Liver (tissue), 9 donors: ENCODE results near the gene SAMD8. TPM values are rescaled to one million over a fixed set of nuclear protein-coding genes. Genes with fewer than 3 reads are reported as not detected.
"Not testable (repeated sequence)": the region's sequence is repeated elsewhere in the genome, so short reads cannot be mapped to it uniquely, and the experiment has no call there.

Experiments used
- DNase-seq: peaks from one replicate; pipeline ENCODE4 v3.0.0-alpha.2; 2017; ENCODE audit warnings: low spot score
- H3K27ac ChIP-seq, 2 donors: one replicate each; pipeline ENCODE4 v1.7.0; 2013; ENCODE audit warnings: inconsistent platforms in 2 of 2, low read length in 2 of 2, control low read depth in 1 of 2, low read depth in 1 of 2, mild to moderate bottlenecking in 1 of 2
- H3K27me3 ChIP-seq, 4 donors: one replicate each; pipeline versions ENCODE4 v1.6.1 to v1.7.0; 2013; ENCODE audit warnings: low read length in 3 of 4, inconsistent platforms in 1 of 4, mild to moderate bottlenecking in 1 of 4, moderate library complexity in 1 of 4; ENCODE audit not compliant: control insufficient read depth in 4 of 4, insufficient read depth in 4 of 4
- H3K36me3 ChIP-seq, 4 donors: one replicate each; pipeline versions ENCODE4 v1.6.1 to v1.7.0; 2013; ENCODE audit warnings: low read length in 3 of 4, mild to moderate bottlenecking in 3 of 4, low read depth in 1 of 4, moderate library complexity in 1 of 4; ENCODE audit not compliant: control insufficient read depth in 4 of 4, insufficient read depth in 3 of 4
- H3K4me1 ChIP-seq, 4 donors: one replicate each; pipeline versions ENCODE4 v1.6.1 to v1.7.0; 2013; ENCODE audit warnings: low read length in 3 of 4, mild to moderate bottlenecking in 3 of 4, moderate library complexity in 1 of 4; ENCODE audit not compliant: control insufficient read depth in 4 of 4, insufficient read depth in 4 of 4
- H3K4me3 ChIP-seq, 3 donors: one replicate each; pipeline versions ENCODE4 v1.6.1 to v1.7.0; 2013; ENCODE audit warnings: low read length in 3 of 3, control low read depth in 1 of 3, low read depth in 1 of 3, mild to moderate bottlenecking in 1 of 3
- H3K9ac ChIP-seq, 2 donors: one replicate each; pipeline ENCODE4 v1.7.0; 2013; ENCODE audit warnings: low read length in 2 of 2, mild to moderate bottlenecking in 2 of 2, moderate library complexity in 2 of 2, control low read depth in 1 of 2, low read depth in 1 of 2
- H3K9me3 ChIP-seq, 4 donors: one replicate each; pipeline versions ENCODE4 v1.6.1 to v1.7.0; 2013; ENCODE audit warnings: low read length in 3 of 4; ENCODE audit not compliant: control insufficient read depth in 4 of 4
- EGR1 ChIP-seq, 2 donors: IDR thresholded peaks; 2 replicates each; pipeline ENCODE4 v1.6.1; 2016 to 2018; ENCODE audit warnings: antibody characterized with exemption in 2 of 2, low read depth in 2 of 2
- FOXA1 ChIP-seq: IDR thresholded peaks from 2 replicates; pipeline ENCODE4 v1.6.1; 2016; ENCODE audit warnings: antibody characterized with exemption
- FOXA2 ChIP-seq: IDR thresholded peaks from 2 replicates; pipeline ENCODE4 v1.6.1; 2016; ENCODE audit warnings: antibody characterized with exemption
- GABPA ChIP-seq, 2 donors: IDR thresholded peaks in 1 of 2; conservative IDR thresholded peaks in 1 of 2; 2 replicates each; pipeline ENCODE4 v1.6.1; 2016; ENCODE audit warnings: antibody characterized with exemption in 2 of 2, mild to moderate bottlenecking in 1 of 2, moderate library complexity in 1 of 2
- HNF4A ChIP-seq, 2 donors: conservative IDR thresholded peaks; 2 replicates each; pipeline ENCODE4 v1.6.1; 2016; ENCODE audit warnings: antibody characterized with exemption in 2 of 2, mild to moderate bottlenecking in 2 of 2
- JUND ChIP-seq, 2 donors: IDR thresholded peaks; 2 replicates each; pipeline ENCODE4 v1.6.1; 2016; ENCODE audit warnings: antibody characterized with exemption in 2 of 2
- MAX ChIP-seq: IDR thresholded peaks from 2 replicates; pipeline ENCODE4 v1.6.1; 2016; ENCODE audit warnings: antibody characterized with exemption
- NR2F2 ChIP-seq: IDR thresholded peaks from 2 replicates; pipeline ENCODE4 v1.6.1; 2016; ENCODE audit warnings: antibody characterized with exemption
- RAD21 ChIP-seq, 2 donors: IDR thresholded peaks; 2 replicates each; pipeline ENCODE4 v1.6.1; 2016; ENCODE audit warnings: antibody characterized with exemption in 2 of 2, mild to moderate bottlenecking in 2 of 2
- SP1 ChIP-seq: IDR thresholded peaks from 2 replicates; pipeline ENCODE4 v1.6.1; 2018; ENCODE audit warnings: antibody characterized with exemption, mild to moderate bottlenecking
- TAF1 ChIP-seq: conservative IDR thresholded peaks from 2 replicates; pipeline ENCODE4 v1.6.1; 2016; ENCODE audit warnings: antibody characterized with exemption, mild to moderate bottlenecking
- YY1 ChIP-seq: IDR thresholded peaks from 2 replicates; pipeline ENCODE4 v1.6.1; 2016; ENCODE audit warnings: antibody characterized with exemption, mild to moderate bottlenecking
- WGBS: extraction: QIAGEN DNeasy Blood & Tissue Kit; methylation state at CpG from one replicate; pipeline ENCODE4 v1.1.7; 2013; 5-methylcytosine and 5-hydroxymethylcytosine counted together
- polyA plus RNA-seq, 2 donors: library from polyadenylated mRNA; stranded (reverse) in 1 of 2; unstranded in 1 of 2; fragments of 200-250 nt in 1 of 2; fragments of >200 nt in 1 of 2; fragmentation: Nextera tagmentation in 1 of 2; extraction: Ambion mirVana in 1 of 2; gene quantifications; one replicate each; pipeline versions ENCODE4 v1.2.1 to v1.2.3, GENCODE V29; 2013 to 2015
- total RNA-seq, 2 donors: library from RNA; depleted of rRNA; stranded (reverse); fragments of >200 nt; gene quantifications; one replicate each; pipeline ENCODE4 v1.2.3, GENCODE V29; 2014
- TF ChIP-seq, protein P1 (sequence below): IDR thresholded peaks from 2 replicates; pipeline ENCODE4 v1.6.1; 2016; ENCODE audit warnings: antibody characterized with exemption
- TF ChIP-seq, protein P2 (sequence below): fragments of 150-350 bp; IDR thresholded peaks from 2 replicates; pipeline ENCODE4 v1.5.1; 2017; ENCODE audit warnings: improper control_type of control experiment, low read depth, low read length; ENCODE audit not compliant: missing input control
- TF ChIP-seq, protein P3 (sequence below): IDR thresholded peaks from 2 replicates; pipeline ENCODE4 v1.6.1; 2016; ENCODE audit warnings: antibody characterized with exemption, mild to moderate bottlenecking
- donor health status: healthy.
- donor health status: healthy.
- donor health status: healthy.
- donor health status: healthy.
- donor health status: healthy.

The SAMD8 gene
- total and polyA plus RNA-seq, 4 donors = 2.8 to 10.3 (median 4.1) TPM

DNA sequence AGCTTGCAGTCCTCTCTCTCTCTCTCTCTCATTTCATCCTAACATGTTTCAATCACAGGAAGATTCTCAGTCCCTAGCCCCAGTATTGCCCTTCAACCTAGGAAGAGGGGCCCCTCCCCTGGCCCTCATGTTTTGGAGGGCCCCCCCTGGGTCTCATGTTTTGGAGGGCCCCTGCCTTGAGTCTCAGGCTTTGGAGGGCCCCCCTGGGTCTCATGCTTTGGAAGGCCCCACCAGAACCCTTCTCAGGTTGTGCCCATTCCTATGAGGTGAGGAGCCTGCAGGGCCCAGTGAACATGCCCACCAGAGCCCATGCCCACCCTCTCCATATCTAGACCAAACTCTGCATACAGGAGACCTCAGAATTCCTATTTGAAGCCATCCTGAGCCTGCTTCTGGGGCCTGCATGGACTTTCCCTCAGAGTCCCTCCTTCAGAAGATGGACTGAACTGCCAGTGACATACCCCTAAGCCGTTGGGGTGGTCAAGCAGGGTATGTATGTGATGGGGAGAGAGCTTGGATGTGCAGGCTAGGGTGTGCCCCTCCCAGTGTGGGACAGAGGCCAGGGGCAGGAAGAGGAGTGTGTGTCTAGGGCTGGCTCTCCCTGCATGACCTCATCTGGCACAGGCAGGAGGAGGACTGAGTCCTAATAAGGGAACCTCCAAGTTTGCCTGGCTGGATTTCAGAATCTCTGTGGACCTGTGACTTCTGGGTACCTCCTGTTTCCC is 91.0 kb downstream of the SAMD8 start:
- WGBS = 90% methylated on average over 1 of the region's 1 CpG
- no peak overlapping the region for H3K9ac ChIP-seq
- no peak overlapping the region for H3K4me3 ChIP-seq
- no peak overlapping the region for H3K27ac ChIP-seq
- DNase-seq = no peak
- no peaks in the 10 kb centered on the region for H3K27me3 ChIP-seq
- no peaks in the 10 kb centered on the region for H3K4me1 ChIP-seq
- TF ChIP-seq MAX (no peak), HNF4A (conservative IDR thresholded peaks at IDR 0.05) (no peak), SP1 (no peak), NR2F2 (no peak), RAD21 (IDR thresholded peaks at IDR 0.05) (no peak), JUND (IDR thresholded peaks at IDR 0.05) (no peak), GABPA (IDR thresholded peaks at IDR 0.05 in 1 of 2, conservative IDR thresholded peaks at IDR 0.05 in 1 of 2) (no peak), EGR1 (IDR thresholded peaks at IDR 0.05; ENCODE audit: low read depth in 2 of 2) (no peak), TAF1 (no peak), YY1 (no peak), FOXA2 (no peak), FOXA1 (no peak)
- TF ChIP-seq, protein P1, sequence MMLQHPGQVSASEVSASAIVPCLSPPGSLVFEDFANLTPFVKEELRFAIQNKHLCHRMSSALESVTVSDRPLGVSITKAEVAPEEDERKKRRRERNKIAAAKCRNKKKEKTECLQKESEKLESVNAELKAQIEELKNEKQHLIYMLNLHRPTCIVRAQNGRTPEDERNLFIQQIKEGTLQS = no peak
- TF ChIP-seq, protein P2, sequence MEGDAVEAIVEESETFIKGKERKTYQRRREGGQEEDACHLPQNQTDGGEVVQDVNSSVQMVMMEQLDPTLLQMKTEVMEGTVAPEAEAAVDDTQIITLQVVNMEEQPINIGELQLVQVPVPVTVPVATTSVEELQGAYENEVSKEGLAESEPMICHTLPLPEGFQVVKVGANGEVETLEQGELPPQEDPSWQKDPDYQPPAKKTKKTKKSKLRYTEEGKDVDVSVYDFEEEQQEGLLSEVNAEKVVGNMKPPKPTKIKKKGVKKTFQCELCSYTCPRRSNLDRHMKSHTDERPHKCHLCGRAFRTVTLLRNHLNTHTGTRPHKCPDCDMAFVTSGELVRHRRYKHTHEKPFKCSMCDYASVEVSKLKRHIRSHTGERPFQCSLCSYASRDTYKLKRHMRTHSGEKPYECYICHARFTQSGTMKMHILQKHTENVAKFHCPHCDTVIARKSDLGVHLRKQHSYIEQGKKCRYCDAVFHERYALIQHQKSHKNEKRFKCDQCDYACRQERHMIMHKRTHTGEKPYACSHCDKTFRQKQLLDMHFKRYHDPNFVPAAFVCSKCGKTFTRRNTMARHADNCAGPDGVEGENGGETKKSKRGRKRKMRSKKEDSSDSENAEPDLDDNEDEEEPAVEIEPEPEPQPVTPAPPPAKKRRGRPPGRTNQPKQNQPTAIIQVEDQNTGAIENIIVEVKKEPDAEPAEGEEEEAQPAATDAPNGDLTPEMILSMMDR = no peak
- TF ChIP-seq, protein P3, sequence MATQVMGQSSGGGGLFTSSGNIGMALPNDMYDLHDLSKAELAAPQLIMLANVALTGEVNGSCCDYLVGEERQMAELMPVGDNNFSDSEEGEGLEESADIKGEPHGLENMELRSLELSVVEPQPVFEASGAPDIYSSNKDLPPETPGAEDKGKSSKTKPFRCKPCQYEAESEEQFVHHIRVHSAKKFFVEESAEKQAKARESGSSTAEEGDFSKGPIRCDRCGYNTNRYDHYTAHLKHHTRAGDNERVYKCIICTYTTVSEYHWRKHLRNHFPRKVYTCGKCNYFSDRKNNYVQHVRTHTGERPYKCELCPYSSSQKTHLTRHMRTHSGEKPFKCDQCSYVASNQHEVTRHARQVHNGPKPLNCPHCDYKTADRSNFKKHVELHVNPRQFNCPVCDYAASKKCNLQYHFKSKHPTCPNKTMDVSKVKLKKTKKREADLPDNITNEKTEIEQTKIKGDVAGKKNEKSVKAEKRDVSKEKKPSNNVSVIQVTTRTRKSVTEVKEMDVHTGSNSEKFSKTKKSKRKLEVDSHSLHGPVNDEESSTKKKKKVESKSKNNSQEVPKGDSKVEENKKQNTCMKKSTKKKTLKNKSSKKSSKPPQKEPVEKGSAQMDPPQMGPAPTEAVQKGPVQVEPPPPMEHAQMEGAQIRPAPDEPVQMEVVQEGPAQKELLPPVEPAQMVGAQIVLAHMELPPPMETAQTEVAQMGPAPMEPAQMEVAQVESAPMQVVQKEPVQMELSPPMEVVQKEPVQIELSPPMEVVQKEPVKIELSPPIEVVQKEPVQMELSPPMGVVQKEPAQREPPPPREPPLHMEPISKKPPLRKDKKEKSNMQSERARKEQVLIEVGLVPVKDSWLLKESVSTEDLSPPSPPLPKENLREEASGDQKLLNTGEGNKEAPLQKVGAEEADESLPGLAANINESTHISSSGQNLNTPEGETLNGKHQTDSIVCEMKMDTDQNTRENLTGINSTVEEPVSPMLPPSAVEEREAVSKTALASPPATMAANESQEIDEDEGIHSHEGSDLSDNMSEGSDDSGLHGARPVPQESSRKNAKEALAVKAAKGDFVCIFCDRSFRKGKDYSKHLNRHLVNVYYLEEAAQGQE = no peak
- no peaks in the 10 kb centered on the region for H3K9me3 ChIP-seq
- no peaks in the 10 kb centered on the region for H3K36me3 ChIP-seq

- H3K27me3 ChIP-seq, H3K4me3 ChIP-seq, H3K36me3 ChIP-seq, DNase-seq, H3K4me1 ChIP-seq, H3K9ac ChIP-seq, H3K27ac ChIP-seq, H3K9me3 ChIP-seq: not testable (repeated sequence)
- WGBS = 89% methylated on average over 11 of the region's 11 CpGs
Measured at GRCh38 chr10:75203046-75203620, 91.7 kb downstream of the SAMD8 start.
